MM.1S (cell line): ENCODE measurements around the gene FBP2.

Experiments used
- EZH2phosphoT487 ChIP-seq: fragments of 300-600 bp; sonication (generic); IDR thresholded peaks from 2 replicates; pipeline ENCODE4 v1.6.1; 2018; ENCODE audit warnings: antibody characterized with exemption, low read length
- TF ChIP-seq, protein P1 (sequence below): fragments of 300-600 bp; sonication (generic); IDR thresholded peaks from 2 replicates; pipeline ENCODE4 v1.5.1; 2016; ENCODE audit warnings: antibody characterized with exemption, low read length, mixed read lengths

DNA sequence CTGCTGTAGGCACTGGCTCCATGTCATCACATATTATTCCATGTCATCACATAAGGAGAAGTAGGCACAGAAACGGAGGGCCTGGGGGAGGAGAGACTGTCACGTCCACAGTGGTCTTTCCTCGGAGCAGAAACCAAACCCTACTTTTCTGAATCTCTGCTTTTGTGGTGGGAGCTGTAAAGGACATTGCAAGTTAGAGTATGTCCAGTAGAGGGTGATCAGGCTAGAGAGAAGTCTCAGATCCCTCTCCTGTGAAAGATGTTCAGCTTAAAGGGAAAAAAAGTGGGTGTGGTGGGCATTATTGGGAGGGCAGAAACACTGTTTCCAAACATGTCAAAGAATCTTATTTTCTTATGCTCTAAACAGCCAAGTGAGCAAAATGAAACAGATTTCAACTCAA, 19.4 kb upstream of the FBP2 start:
- TF ChIP-seq, protein P1, sequence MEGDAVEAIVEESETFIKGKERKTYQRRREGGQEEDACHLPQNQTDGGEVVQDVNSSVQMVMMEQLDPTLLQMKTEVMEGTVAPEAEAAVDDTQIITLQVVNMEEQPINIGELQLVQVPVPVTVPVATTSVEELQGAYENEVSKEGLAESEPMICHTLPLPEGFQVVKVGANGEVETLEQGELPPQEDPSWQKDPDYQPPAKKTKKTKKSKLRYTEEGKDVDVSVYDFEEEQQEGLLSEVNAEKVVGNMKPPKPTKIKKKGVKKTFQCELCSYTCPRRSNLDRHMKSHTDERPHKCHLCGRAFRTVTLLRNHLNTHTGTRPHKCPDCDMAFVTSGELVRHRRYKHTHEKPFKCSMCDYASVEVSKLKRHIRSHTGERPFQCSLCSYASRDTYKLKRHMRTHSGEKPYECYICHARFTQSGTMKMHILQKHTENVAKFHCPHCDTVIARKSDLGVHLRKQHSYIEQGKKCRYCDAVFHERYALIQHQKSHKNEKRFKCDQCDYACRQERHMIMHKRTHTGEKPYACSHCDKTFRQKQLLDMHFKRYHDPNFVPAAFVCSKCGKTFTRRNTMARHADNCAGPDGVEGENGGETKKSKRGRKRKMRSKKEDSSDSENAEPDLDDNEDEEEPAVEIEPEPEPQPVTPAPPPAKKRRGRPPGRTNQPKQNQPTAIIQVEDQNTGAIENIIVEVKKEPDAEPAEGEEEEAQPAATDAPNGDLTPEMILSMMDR = 0 out of 2 replicates have a peak, but pooled peaks have one; percentile 8
- no peak for TF ChIP-seq EZH2phosphoT487
